ENCODE measurements around the gene LGI4.

- TF ChIP-seq CTCF (conservative IDR thresholded peaks at IDR 0.05; ENCODE audit: low read length) (no peak), EZH2phosphoT487 (IDR thresholded peaks at IDR 0.05; ENCODE audit: borderline replicate concordance) (no peak)
Measured at GRCh38 chr19:35090160-35090505, 44.7 kb downstream of the LGI4 start.
